ENCODE measurements around the gene PTPRQ.

The PTPRQ gene

DNA sequence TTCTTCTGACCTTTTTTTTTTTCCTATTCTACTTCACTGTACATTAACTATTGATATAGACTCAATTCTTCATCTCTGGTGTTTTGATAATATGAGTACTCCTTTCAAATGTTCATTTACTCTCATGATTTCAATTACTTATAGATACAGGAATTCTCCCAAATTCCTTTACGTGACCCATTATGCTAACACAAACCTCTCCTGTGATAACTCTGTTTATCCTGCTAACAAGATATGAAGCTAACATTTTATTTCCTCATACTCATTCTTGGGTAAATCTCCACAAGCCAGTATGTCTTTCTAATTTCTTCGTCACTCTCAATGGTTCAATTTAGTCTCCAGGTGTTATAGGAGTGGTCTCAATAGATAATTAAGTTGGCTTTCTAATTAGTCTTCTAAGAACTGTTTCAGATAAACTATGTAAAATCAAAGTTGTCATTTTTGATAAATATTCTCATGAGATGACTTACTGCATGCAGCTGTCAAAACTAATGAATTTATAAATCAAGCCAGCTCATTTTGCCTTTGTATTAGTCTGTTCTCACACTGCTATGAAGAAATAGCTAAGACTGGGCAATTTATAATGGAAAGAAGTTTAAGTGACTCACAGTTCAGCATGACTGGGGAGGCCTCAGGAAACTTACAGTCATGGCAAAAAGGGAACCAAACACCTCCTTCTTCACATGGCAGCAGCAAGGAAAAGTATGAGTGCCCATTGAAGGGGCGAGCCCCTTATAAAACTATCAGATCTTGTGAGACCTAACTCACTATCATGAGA lies 132.8 kb downstream of the PTPRQ start:
- TF ChIP-seq ESRRG (CRISPR knock-in tag; IDR thresholded peaks at IDR 0.05) = no peak
- TF ChIP-seq BACH2 (CRISPR knock-in tag; IDR thresholded peaks at IDR 0.05; ENCODE audit: borderline replicate concordance) = no peak
- no peak for TF ChIP-seq ZNF565 (CRISPR knock-in tag; conservative IDR thresholded peaks at IDR 0.05; ENCODE audit: low read depth)
- TF ChIP-seq, protein P1, sequence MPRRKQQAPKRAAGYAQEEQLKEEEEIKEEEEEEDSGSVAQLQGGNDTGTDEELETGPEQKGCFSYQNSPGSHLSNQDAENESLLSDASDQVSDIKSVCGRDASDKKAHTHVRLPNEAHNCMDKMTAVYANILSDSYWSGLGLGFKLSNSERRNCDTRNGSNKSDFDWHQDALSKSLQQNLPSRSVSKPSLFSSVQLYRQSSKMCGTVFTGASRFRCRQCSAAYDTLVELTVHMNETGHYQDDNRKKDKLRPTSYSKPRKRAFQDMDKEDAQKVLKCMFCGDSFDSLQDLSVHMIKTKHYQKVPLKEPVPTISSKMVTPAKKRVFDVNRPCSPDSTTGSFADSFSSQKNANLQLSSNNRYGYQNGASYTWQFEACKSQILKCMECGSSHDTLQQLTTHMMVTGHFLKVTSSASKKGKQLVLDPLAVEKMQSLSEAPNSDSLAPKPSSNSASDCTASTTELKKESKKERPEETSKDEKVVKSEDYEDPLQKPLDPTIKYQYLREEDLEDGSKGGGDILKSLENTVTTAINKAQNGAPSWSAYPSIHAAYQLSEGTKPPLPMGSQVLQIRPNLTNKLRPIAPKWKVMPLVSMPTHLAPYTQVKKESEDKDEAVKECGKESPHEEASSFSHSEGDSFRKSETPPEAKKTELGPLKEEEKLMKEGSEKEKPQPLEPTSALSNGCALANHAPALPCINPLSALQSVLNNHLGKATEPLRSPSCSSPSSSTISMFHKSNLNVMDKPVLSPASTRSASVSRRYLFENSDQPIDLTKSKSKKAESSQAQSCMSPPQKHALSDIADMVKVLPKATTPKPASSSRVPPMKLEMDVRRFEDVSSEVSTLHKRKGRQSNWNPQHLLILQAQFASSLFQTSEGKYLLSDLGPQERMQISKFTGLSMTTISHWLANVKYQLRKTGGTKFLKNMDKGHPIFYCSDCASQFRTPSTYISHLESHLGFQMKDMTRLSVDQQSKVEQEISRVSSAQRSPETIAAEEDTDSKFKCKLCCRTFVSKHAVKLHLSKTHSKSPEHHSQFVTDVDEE (CRISPR knock-in tag; IDR thresholded peaks at IDR 0.05) = no peak
- TF ChIP-seq TOX (CRISPR knock-in tag; IDR thresholded peaks at IDR 0.05; ENCODE audit: borderline replicate concordance) = no peak
- no peak for TF ChIP-seq PPARA (CRISPR knock-in tag; IDR thresholded peaks at IDR 0.05; ENCODE audit: borderline replicate concordance)
- TF ChIP-seq, protein P2, sequence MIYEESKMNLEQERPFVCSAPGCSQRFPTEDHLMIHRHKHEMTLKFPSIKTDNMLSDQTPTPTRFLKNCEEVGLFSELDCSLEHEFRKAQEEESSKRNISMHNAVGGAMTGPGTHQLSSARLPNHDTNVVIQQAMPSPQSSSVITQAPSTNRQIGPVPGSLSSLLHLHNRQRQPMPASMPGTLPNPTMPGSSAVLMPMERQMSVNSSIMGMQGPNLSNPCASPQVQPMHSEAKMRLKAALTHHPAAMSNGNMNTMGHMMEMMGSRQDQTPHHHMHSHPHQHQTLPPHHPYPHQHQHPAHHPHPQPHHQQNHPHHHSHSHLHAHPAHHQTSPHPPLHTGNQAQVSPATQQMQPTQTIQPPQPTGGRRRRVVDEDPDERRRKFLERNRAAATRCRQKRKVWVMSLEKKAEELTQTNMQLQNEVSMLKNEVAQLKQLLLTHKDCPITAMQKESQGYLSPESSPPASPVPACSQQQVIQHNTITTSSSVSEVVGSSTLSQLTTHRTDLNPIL (CRISPR knock-in tag; IDR thresholded peaks at IDR 0.05; ENCODE audit: low read depth) = no peak
- no peak for TF ChIP-seq ZFP3 (CRISPR knock-in tag; IDR thresholded peaks at IDR 0.05)
- TF ChIP-seq CSDC2 (CRISPR knock-in tag; IDR thresholded peaks at IDR 0.05) = no peak
- no peak for TF ChIP-seq RARB (CRISPR knock-in tag; IDR thresholded peaks at IDR 0.05)
- no peak for TF ChIP-seq ARNTL (CRISPR knock-in tag; IDR thresholded peaks at IDR 0.05; ENCODE audit: borderline replicate concordance, low read depth)
- TF ChIP-seq TCF4 (CRISPR knock-in tag; IDR thresholded peaks at IDR 0.05; ENCODE audit: borderline replicate concordance) = no peak
- no peak for TF ChIP-seq ZFP30 (CRISPR knock-in tag; IDR thresholded peaks at IDR 0.05)
- TF ChIP-seq GLIS3 (CRISPR knock-in tag; IDR thresholded peaks at IDR 0.05) = no peak
- TF ChIP-seq POU6F1 (CRISPR knock-in tag; IDR thresholded peaks at IDR 0.05; ENCODE audit: borderline replicate concordance, low read depth) = no peak
- TF ChIP-seq, protein P3, sequence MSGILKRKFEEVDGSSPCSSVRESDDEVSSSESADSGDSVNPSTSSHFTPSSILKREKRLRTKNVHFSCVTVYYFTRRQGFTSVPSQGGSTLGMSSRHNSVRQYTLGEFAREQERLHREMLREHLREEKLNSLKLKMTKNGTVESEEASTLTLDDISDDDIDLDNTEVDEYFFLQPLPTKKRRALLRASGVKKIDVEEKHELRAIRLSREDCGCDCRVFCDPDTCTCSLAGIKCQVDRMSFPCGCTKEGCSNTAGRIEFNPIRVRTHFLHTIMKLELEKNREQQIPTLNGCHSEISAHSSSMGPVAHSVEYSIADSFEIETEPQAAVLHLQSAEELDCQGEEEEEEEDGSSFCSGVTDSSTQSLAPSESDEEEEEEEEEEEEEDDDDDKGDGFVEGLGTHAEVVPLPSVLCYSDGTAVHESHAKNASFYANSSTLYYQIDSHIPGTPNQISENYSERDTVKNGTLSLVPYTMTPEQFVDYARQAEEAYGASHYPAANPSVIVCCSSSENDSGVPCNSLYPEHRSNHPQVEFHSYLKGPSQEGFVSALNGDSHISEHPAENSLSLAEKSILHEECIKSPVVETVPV (CRISPR knock-in tag; IDR thresholded peaks at IDR 0.05) = no peak
- TF ChIP-seq ZC3H10 (CRISPR knock-in tag; IDR thresholded peaks at IDR 0.05) = no peak
- no peak for ATAC-seq

GRCh38 chr12:80580254-80580653 lies 136.2 kb downstream of the PTPRQ start:
- peak; percentile 99 for ATAC-seq
- TF ChIP-seq, protein P3 (CRISPR knock-in tag; IDR thresholded peaks at IDR 0.05) = no peak
- TF ChIP-seq TOX (CRISPR knock-in tag; IDR thresholded peaks at IDR 0.05; ENCODE audit: borderline replicate concordance) = peak; percentile 91; the same call in 1 of the 2 replicates
- TF ChIP-seq ZNF565 (CRISPR knock-in tag; conservative IDR thresholded peaks at IDR 0.05; ENCODE audit: low read depth) = no peak
- TF ChIP-seq, protein P1 (CRISPR knock-in tag; IDR thresholded peaks at IDR 0.05) = no peak
- no peak for TF ChIP-seq OSR1 (CRISPR knock-in tag; IDR thresholded peaks at IDR 0.05)
- no peak for TF ChIP-seq ARNTL (CRISPR knock-in tag; IDR thresholded peaks at IDR 0.05; ENCODE audit: borderline replicate concordance, low read depth)
